HCT116 (cell line): ENCODE measurements around the gene PER2. TPM values are rescaled to one million over a fixed set of nuclear protein-coding genes. Genes with fewer than 3 reads are reported as not detected.

Experiments used
- ATAC-seq: fragments of 200-7000 bp; cut with Tn5 transposase; 2 replicates; pipeline ENCODE4 v1.9.1; 2020; ENCODE audit warnings: mild to moderate bottlenecking, moderate library complexity
- BruUV-seq: library from RNA; stranded (reverse); fragments of 400-500 nt; replicated peaks from 2 replicates; lab custom pipeline; 2021; lab: Mats Ljungman, UMichigan
- CTCF ChIA-PET: fragments of 300-600 bp; sonication (Branson Sonifier 250); formaldehyde crosslinking; loops from one replicate; lab custom pipeline; 2021; ENCODE audit warnings: antibody characterized with exemption; lab: Charles Lee
- POLR2A ChIA-PET: fragments of 300-600, 350-600 bp; sonication (Branson Sonifier 250); formaldehyde crosslinking; loops from one replicate; lab custom pipeline; 2021; ENCODE audit warnings: antibody characterized with exemption; lab: Charles Lee
- RAD21 ChIA-PET, 2 experiments: fragments of 300-600 bp; sonication (Branson Sonifier 250); formaldehyde crosslinking; loops; one replicate each; lab custom pipeline; 2023; ENCODE audit warnings: low total read pairs in 2 of 2; ENCODE audit not compliant: uncharacterized antibody in 2 of 2, unreplicated experiment in 2 of 2, low non-redundant PET in 1 of 2; lab: Charles Lee
- DNase-seq: peaks from one replicate; pipeline ENCODE4 v3.0.0-alpha.2; 2010; ENCODE audit warnings: low read depth, low spot score
- H2AFZ ChIP-seq: fragments of 200-600 bp; shearing (Covaris generic), sonication (generic); 2 replicates; pipeline ENCODE4 v1.6.1; 2017; ENCODE audit warnings: low read depth, mixed run types, mixed read lengths, antibody characterized with exemption, low read length; ENCODE audit not compliant: poor library complexity, severe bottlenecking
- H3K27ac ChIP-seq: 2 replicates; pipeline ENCODE4 v1.5.1; 2012; ENCODE audit warnings: low read depth, low read length
- H3K27me3 ChIP-seq: fragments of 200-600 bp; sonication (generic); 2 replicates; pipeline ENCODE4 v1.6.1; 2016; ENCODE audit warnings: mixed run types, low read length, mixed read lengths; ENCODE audit not compliant: insufficient read depth
- H3K36me3 ChIP-seq, 2 experiments: fragments of 200-500 bp in 1 of 2; fragments of 200-600 bp in 1 of 2; sonication (Bioruptor generic) in 1 of 2; sonication (generic) in 1 of 2; 2 replicates each; pipeline versions ENCODE4 v1.5.1 to v1.6.1; 2014 to 2016; ENCODE audit warnings: low read length in 2 of 2, inconsistent platforms in 1 of 2, mixed read lengths in 1 of 2, mixed run types in 1 of 2; ENCODE audit not compliant: insufficient read depth in 2 of 2, control insufficient read depth in 1 of 2
- H3K4me1 ChIP-seq, 2 experiments: fragments of 200-600 bp in 1 of 2; sonication (generic) in 1 of 2; 2 replicates each; pipeline versions ENCODE4 v1.5.1 to v1.6.1; 2012 to 2017; ENCODE audit warnings: low read length in 2 of 2, inconsistent platforms in 1 of 2, mild to moderate bottlenecking in 1 of 2, mixed read lengths in 1 of 2, mixed run types in 1 of 2, moderate library complexity in 1 of 2; ENCODE audit not compliant: insufficient read depth in 2 of 2, control insufficient read depth in 1 of 2
- H3K4me2 ChIP-seq: fragments of 200-600 bp; sonication (generic); 2 replicates; pipeline ENCODE4 v1.6.1; 2017; ENCODE audit warnings: mixed run types, low read length, mixed read lengths
- H3K4me3 ChIP-seq, 2 experiments: fragments of 200-600 bp in 1 of 2; sonication (generic) in 1 of 2; replicated peaks in 1 of 2; 2 replicates each; pipeline ENCODE4 v1.5.1; 2011 to 2016; ENCODE audit warnings: low read length in 2 of 2, control low read depth in 1 of 2, low read depth in 1 of 2, mild to moderate bottlenecking in 1 of 2, mixed read lengths in 1 of 2, mixed run types in 1 of 2
- H3K79me2 ChIP-seq: fragments of 200-600 bp; sonication (generic); 2 replicates; pipeline ENCODE4 v1.6.1; 2017; ENCODE audit warnings: mild to moderate bottlenecking, mixed run types, low read length, moderate library complexity, mixed read lengths; ENCODE audit not compliant: insufficient read depth
- H3K9ac ChIP-seq: fragments of 200-600 bp; sonication (generic); 2 replicates; pipeline ENCODE4 v1.6.1; 2016; ENCODE audit warnings: low read length, mixed read lengths
- H3K9me2 ChIP-seq: fragments of 200-600 bp; sonication (generic), shearing (Covaris generic); 2 replicates; pipeline ENCODE4 v1.6.1; 2017; ENCODE audit warnings: mixed run types, mild to moderate bottlenecking, moderate library complexity; ENCODE audit not compliant: insufficient read depth
- H3K9me3 ChIP-seq, 2 experiments: fragments of 200-500 bp in 1 of 2; fragments of 200-600 bp in 1 of 2; sonication (Bioruptor generic) in 1 of 2; sonication (generic) in 1 of 2; 2 replicates each; pipeline ENCODE4 v1.6.1; 2014 to 2017; ENCODE audit warnings: low read length in 2 of 2, mixed read lengths in 2 of 2, inconsistent platforms in 1 of 2, low read depth in 1 of 2, mild to moderate bottlenecking in 1 of 2, mixed run types in 1 of 2, moderate library complexity in 1 of 2; ENCODE audit not compliant: control insufficient read depth in 1 of 2, insufficient read depth in 1 of 2
- H4K20me1 ChIP-seq: fragments of 200-600 bp; sonication (generic), shearing (Covaris generic); 2 replicates; pipeline ENCODE4 v1.6.1; 2017; ENCODE audit warnings: mixed run types, mild to moderate bottlenecking, moderate library complexity; ENCODE audit not compliant: insufficient read depth
- CBX3 ChIP-seq: IDR thresholded peaks from 2 replicates; pipeline ENCODE4 v1.6.1; 2012; ENCODE audit warnings: low read depth
- EGR1 ChIP-seq: IDR thresholded peaks from 2 replicates; pipeline ENCODE4 v1.6.1; 2012; ENCODE audit warnings: low read depth
- EZH2 ChIP-seq: fragments of 200-600 bp; sonication (generic); IDR thresholded peaks from 2 replicates; pipeline ENCODE4 v1.6.1; 2017; ENCODE audit warnings: antibody characterized with exemption, mixed run types
- FOSL1 ChIP-seq: IDR thresholded peaks from 2 replicates; pipeline ENCODE4 v1.6.1; 2012; ENCODE audit warnings: low read depth
- JUND ChIP-seq: IDR thresholded peaks from 2 replicates; pipeline ENCODE4 v1.6.1; 2012
- POLR2A ChIP-seq: IDR thresholded peaks from 2 replicates; pipeline ENCODE4 v1.7.0; 2011; ENCODE audit warnings: borderline replicate concordance; ENCODE audit not compliant: insufficient read depth, insufficient read length; ENCODE audit errors: extremely low read depth
- SRF ChIP-seq: IDR thresholded peaks from 2 replicates; pipeline ENCODE4 v1.6.1; 2012; ENCODE audit warnings: low read depth
- ZBTB33 ChIP-seq: IDR thresholded peaks from 2 replicates; pipeline ENCODE4 v1.6.1; 2011; ENCODE audit warnings: mild to moderate bottlenecking, low read length, moderate library complexity; ENCODE audit not compliant: insufficient replicate concordance; ENCODE audit errors: extremely low read depth
- ZNF274 ChIP-seq: fragments of 200-500 bp; sonication (Bioruptor generic); IDR thresholded peaks from 2 replicates; pipeline ENCODE4 v1.6.1; 2014; ENCODE audit warnings: mild to moderate bottlenecking, low read depth, low read length, inconsistent platforms
- intact Hi-C: fragments of 100-400 bp; cut with micrococcal nuclease; formaldehyde crosslinking; loops from 2 replicates; pipeline ENCODE4 v1.10.0; 2022
- total RNA-seq: library from RNA; stranded (reverse); gene quantifications from one replicate; pipeline ENCODE4 v1.2.1, GENCODE V29; 2021; ENCODE audit not compliant: unreplicated experiment
- TF ChIP-seq, protein P1 (sequence below), 3 experiments: fragments of 200-600 bp in 1 of 3; sonication (generic) in 1 of 3; IDR thresholded peaks in 2 of 3; conservative IDR thresholded peaks in 1 of 3; 2 replicates each; pipeline ENCODE4 v1.5.1; 2012 to 2017; ENCODE audit warnings: low read depth in 2 of 3, low read length in 2 of 3, antibody characterized with exemption in 1 of 3, borderline replicate concordance in 1 of 3, control low read depth in 1 of 3, mild to moderate bottlenecking in 1 of 3, mixed read lengths in 1 of 3, mixed run types in 1 of 3, moderate library complexity in 1 of 3; ENCODE audit not compliant: insufficient read depth in 1 of 3

Gene PER2
- total RNA-seq, 1 experiment from 2014 or later: 18.7 TPM

DNA sequence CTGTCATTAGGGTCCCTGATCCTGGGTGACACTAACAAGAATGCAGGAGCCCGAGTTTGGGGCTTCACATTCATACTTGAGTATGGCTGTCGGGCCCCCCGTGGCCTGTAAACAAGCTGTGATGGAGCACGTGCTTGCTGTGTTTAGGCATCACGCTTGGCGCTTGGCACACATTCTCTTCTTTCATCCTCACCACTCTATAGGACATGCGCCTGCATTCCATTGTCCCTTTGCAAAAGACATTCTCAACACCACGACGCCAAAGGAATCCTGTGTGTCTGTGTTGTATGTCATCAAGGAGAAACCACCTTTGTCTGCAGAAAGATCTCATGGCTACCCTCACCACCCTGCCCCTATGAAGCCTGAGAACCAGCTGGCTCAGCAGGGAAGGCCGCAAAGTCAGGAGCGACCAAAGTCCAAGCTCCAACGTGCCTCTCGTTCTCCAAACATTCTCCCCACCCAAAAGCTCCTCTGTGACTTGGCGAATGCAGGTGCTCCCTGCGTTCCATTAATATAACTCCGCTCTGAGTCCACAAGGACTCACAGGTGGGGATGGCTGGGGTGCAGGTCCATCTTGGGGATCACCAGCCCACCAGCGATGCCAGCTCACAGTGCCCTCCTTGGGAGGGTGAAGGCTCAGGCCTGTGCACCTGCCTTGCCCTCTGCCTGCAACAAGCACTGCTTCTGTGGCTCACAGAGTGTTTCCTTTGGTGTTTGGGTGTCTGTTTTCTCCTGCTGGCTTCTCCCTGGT is 6.2 kb upstream of the PER2 start:
- no TSS peak for BruUV-seq
- H3K27ac ChIP-seq: no peak overlapping the region
- H3K27me3 ChIP-seq: no peaks in the 10 kb centered on the region
- no peak overlapping the region for H3K4me2 ChIP-seq
- no peak overlapping the region for H3K9ac ChIP-seq
- POLR2A ChIA-PET: no interaction called here
- RAD21 ChIA-PET: no interaction called here
- no peaks in the 10 kb centered on the region for H3K79me2 ChIP-seq
- H3K36me3 ChIP-seq: no peaks in the 10 kb centered on the region
- DNase-seq: no peak
- H3K4me3 ChIP-seq: no peak overlapping the region
- no peaks in the 10 kb centered on the region for H3K9me2 ChIP-seq
- TF ChIP-seq FOSL1 (no peak), EZH2 (no peak), SRF (no peak), ZNF274 (no peak), JUND (no peak), CBX3 (no peak), POLR2A (no peak), EGR1 (no peak), ZBTB33 (no peak)
- TF ChIP-seq, protein P1, sequence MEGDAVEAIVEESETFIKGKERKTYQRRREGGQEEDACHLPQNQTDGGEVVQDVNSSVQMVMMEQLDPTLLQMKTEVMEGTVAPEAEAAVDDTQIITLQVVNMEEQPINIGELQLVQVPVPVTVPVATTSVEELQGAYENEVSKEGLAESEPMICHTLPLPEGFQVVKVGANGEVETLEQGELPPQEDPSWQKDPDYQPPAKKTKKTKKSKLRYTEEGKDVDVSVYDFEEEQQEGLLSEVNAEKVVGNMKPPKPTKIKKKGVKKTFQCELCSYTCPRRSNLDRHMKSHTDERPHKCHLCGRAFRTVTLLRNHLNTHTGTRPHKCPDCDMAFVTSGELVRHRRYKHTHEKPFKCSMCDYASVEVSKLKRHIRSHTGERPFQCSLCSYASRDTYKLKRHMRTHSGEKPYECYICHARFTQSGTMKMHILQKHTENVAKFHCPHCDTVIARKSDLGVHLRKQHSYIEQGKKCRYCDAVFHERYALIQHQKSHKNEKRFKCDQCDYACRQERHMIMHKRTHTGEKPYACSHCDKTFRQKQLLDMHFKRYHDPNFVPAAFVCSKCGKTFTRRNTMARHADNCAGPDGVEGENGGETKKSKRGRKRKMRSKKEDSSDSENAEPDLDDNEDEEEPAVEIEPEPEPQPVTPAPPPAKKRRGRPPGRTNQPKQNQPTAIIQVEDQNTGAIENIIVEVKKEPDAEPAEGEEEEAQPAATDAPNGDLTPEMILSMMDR (IDR thresholded peaks at IDR 0.05 in 2 of 3, conservative IDR thresholded peaks at IDR 0.05 in 1 of 3; ENCODE audit: borderline replicate concordance in 1 of 3, insufficient read depth in 1 of 3, low read depth in 2 of 3, low read length in 2 of 3): no peak
- peaks cover 13 to 16% of the 10 kb centered on the region in 2 experiments for H3K4me1 ChIP-seq
- H2AFZ ChIP-seq: no peak overlapping the region
- CTCF ChIA-PET: interaction anchor here (1.6 kb wide), 1 partner anchor 11 kb away, joined by 6 read pairs; no protein-coding TSS in a partner anchor
- no peaks in the 10 kb centered on the region for H4K20me1 ChIP-seq
- no peak for ATAC-seq
- intact Hi-C loops: no loop called here
- H3K9me3 ChIP-seq: no peaks in the 10 kb centered on the region
